CD4-positive, alpha-beta T cell treated with Interleukin-10 for 1 hour (primary cell): ENCODE results near the gene MRPL33.
"Not testable (repeated sequence)": the region's sequence is repeated elsewhere in the genome, so short reads cannot be mapped to it uniquely, and the experiment has no call there.

Experiments
- DNase-seq: peaks from one replicate; pipeline ENCODE4 v3.0.0-alpha.2; 2020

Gene MRPL33

GRCh38 chr2:27742571-27742970, 28.9 kb upstream of the MRPL33 start:
- DNase-seq, result no peak

- DNase-seq, result not testable (repeated sequence)
Measured at GRCh38 chr2:27745494-27745893, 26.0 kb upstream of the MRPL33 start.

- no peak for DNase-seq
Measured at GRCh38 chr2:27746325-27746724, 25.2 kb upstream of the MRPL33 start.

GRCh38 chr2:27747827-27748352, 23.6 kb upstream of the MRPL33 start:
- no peak for DNase-seq

GRCh38 chr2:27748803-27749554, 22.5 kb upstream of the MRPL33 start:
- DNase-seq, result not testable (repeated sequence)

GRCh38 chr2:27751377-27751776, 20.1 kb upstream of the MRPL33 start:
- no peak for DNase-seq

- no peak for DNase-seq
Measured at GRCh38 chr2:27752551-27753237, 18.8 kb upstream of the MRPL33 start.

- DNase-seq, result peak; percentile 76
Measured at GRCh38 chr2:27754138-27754588, 17.4 kb upstream of the MRPL33 start.

- no peak for DNase-seq
Measured at GRCh38 chr2:27754831-27755230, 16.7 kb upstream of the MRPL33 start.

- DNase-seq, result no peak
Measured at GRCh38 chr2:27756091-27756490, 15.4 kb upstream of the MRPL33 start.

- no peak for DNase-seq
Measured at GRCh38 chr2:27756544-27757498, 14.7 kb upstream of the MRPL33 start.

- DNase-seq, result no peak
Measured at GRCh38 chr2:27762951-27763906, 8.3 kb upstream of the MRPL33 start.

- no peak for DNase-seq
Measured at GRCh38 chr2:27763907-27764267, 7.6 kb upstream of the MRPL33 start.

GRCh38 chr2:27764526-27764925, 7.0 kb upstream of the MRPL33 start:
- DNase-seq, result not testable (repeated sequence)

- DNase-seq, result peak; percentile 42
Measured at GRCh38 chr2:27765621-27766286, 5.8 kb upstream of the MRPL33 start.

- no peak for DNase-seq
Measured at GRCh38 chr2:27766287-27766661, 5.2 kb upstream of the MRPL33 start.

- no peak for DNase-seq
Measured at GRCh38 chr2:27771202-27771547, 344 bp upstream of the MRPL33 start.

GRCh38 chr2:27772804-27773203, 1.3 kb downstream of the MRPL33 start:
- no peak for DNase-seq

- DNase-seq, result no peak
Measured at GRCh38 chr2:27773959-27774358, 2.4 kb downstream of the MRPL33 start.

GRCh38 chr2:27776097-27776496, 4.6 kb downstream of the MRPL33 start:
- DNase-seq, result no peak

GRCh38 chr2:27776696-27777095, 5.2 kb downstream of the MRPL33 start:
- DNase-seq, result no peak
